Cardiac fibroblast (primary cell): ENCODE results near the gene PHLDB3.

Experiments used
- DNase-seq, 2 donors: peaks; one replicate each; pipeline versions ENCODE4 v3.0.0 to v3.0.0-alpha.2; 2010; ENCODE audit warnings: low read depth in 2 of 2
- H3K4me3 ChIP-seq, 2 donors: replicated peaks in 1 of 2; 1 replicate in 1 of 2; 2 replicates in 1 of 2; pipeline ENCODE4 v1.5.1; 2011; ENCODE audit warnings: low read depth in 2 of 2, low read length in 2 of 2, mild to moderate bottlenecking in 2 of 2, moderate library complexity in 1 of 2
- TF ChIP-seq, protein P1 (sequence below): IDR thresholded peaks from one replicate; pipeline ENCODE4 v1.5.1; 2011; ENCODE audit warnings: low read depth, mild to moderate bottlenecking, low read length, inconsistent platforms

The PHLDB3 gene

DNA sequence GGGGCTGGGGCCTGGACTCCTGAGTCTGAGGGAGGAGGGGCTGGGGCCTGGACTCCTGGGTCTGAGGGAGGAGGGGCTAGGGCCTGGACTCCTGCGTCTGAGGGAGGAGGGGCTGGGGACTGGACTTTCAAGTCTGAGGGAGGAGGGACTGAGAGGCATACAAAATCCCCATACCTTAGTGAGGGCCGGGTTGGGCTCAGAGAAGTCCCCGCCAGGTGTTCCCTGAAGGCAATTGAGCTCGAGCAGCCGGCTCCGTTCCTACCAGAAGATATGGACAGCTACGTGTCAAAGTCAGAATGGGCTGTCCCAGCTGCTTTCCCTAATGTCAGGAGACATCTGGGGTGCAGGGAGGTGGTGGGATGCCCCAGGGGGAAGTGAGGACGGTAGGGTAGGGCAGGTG, 9.5 kb downstream of the PHLDB3 start:
- DNase-seq: no peak
- TF ChIP-seq, protein P1, sequence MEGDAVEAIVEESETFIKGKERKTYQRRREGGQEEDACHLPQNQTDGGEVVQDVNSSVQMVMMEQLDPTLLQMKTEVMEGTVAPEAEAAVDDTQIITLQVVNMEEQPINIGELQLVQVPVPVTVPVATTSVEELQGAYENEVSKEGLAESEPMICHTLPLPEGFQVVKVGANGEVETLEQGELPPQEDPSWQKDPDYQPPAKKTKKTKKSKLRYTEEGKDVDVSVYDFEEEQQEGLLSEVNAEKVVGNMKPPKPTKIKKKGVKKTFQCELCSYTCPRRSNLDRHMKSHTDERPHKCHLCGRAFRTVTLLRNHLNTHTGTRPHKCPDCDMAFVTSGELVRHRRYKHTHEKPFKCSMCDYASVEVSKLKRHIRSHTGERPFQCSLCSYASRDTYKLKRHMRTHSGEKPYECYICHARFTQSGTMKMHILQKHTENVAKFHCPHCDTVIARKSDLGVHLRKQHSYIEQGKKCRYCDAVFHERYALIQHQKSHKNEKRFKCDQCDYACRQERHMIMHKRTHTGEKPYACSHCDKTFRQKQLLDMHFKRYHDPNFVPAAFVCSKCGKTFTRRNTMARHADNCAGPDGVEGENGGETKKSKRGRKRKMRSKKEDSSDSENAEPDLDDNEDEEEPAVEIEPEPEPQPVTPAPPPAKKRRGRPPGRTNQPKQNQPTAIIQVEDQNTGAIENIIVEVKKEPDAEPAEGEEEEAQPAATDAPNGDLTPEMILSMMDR: no peak
- no peak overlapping the region for H3K4me3 ChIP-seq

DNA sequence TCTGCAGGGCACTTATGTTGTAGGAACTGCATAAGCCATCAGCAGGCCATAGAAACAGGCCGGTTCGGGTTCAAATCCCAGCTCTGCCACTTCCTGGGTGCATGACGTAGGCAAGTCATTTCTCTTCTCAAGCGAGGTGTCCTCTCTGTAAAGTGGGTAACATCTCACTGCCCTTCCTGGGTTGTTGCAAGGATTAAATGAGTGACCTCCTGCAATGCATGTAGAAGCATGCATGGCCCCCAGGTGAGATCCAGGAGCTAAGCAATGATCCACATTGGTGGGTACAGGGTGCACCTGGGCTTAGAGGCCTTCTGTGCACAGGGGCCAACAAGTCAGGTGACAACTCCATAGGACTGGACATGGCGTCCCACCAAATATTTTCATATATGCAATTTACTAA, 13.8 kb downstream of the PHLDB3 start:
- H3K4me3 ChIP-seq: no peak overlapping the region
- TF ChIP-seq, protein P1: no peak
- DNase-seq: no peak

DNA sequence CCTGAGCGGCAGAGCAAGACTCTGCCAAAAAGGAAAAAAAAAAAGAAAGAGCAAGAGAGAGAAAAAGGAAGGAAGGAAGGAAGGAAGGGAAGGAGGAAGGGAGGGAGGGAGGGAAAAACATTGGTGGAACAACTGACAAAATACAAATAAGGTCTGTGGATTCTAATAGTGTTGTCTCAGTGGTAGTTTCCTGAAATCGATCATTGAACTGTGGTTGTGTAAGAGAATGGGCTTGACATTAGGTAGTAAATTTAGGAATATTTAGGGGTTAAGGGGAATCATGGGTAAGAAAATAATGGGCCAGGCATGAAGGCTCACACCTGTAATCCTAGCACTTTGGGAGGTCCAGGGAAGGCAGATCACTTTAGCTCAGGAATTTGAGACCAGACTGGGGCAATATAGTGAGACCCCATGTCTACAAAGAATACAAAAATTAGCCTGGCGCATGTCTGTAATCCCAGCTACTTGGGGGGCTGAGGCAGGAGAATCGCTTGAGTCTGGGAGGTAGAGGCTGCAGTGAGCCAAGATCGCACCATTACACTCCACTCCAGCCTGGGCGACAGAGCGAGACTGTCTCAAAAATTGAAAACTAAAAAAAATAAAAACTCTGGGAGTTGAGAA, 14.5 kb downstream of the PHLDB3 start:
- TF ChIP-seq, protein P1: no peak
- H3K4me3 ChIP-seq: no peak overlapping the region
- DNase-seq: no peak

DNA sequence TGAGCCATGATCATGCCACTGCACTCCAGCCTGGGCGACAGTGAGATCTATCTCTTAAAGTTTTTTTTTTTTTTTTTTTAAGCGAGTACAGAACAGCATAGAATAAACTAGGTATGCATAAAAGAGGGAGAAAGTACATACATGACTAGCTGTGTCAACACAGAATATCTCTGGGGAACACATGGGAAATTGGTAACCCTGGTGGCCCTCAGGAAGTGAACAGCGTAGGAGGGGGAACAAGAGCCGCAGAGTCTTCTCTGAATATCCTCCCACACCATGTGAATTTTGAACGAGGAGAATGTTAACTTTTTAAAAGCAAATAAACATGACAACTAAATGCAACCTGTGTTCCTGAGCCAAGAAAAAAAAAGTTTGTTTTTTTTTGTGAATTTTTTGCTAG, 15.2 kb downstream of the PHLDB3 start:
- TF ChIP-seq, protein P1: no peak
- peak in 1 of 2 donors; percentile 22 for DNase-seq
- H3K4me3 ChIP-seq: no peak overlapping the region

DNA sequence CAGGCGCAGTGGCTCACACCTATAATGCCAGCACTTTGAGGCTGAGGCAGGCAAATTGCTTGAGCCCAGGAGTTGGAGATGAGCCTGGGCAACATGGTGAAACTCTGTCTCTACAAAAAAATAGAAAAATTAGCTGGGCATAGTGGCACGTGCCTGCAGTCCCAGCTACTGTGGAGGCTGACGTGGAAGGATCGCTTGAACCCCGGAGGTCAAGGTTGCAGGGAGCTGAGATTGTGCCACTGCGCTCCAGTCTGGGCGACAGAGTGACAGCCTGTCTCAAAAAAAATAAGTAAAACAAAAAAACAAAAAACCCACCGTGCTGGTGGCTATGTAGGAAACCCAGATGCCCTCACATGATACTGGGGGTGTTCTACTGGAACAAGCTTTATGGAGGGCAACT, 16.4 kb downstream of the PHLDB3 start:
- no peak for DNase-seq
- TF ChIP-seq, protein P1: no peak
- no peak overlapping the region for H3K4me3 ChIP-seq

DNA sequence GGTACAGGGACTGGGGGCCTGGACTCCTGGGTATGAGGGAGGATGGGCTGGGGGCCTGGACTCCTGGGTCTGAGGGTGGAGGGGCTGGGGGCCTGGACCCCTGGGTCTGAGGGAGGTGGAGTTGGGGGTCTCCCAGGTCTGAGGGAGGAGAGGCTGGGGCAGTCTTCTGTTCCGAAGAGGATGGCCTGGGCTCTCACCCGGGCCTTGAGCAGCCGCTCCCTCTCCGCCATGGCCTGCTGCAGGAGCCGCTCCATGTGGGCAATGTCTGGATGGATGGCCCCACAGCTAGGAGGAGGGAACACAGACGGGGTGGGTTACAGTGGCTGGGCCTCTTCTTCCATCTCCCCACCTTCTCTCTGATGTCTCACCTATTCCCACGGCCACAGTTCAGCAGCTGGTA, 18.1 kb downstream of the PHLDB3 start:
- no peak overlapping the region for H3K4me3 ChIP-seq
- TF ChIP-seq, protein P1: no peak
- DNase-seq: no peak

DNA sequence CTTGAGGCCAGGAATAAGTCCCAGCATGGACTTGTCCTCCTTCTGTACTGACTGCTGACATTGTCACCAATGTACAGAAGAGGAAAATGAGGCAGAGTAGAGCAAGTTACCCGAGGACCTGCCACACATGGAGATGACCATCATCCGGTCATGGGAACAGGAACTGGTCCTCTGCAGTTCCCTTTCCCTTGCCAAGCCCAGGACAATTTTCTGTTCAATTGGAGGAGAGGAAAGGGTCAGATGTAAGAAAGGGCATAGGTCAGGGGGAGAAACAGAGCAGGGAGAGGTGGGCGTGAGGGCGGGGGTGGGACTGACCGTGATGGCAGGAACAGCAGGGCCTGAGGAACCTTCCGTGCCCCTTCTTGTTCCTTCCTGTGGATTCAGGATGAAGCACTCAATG, 18.6 kb downstream of the PHLDB3 start:
- TF ChIP-seq, protein P1: no peak
- no peak for DNase-seq
- no peak overlapping the region for H3K4me3 ChIP-seq
